ENCODE results near the gene ARID3B.

- no peak for TF ChIP-seq CTCF (conservative IDR thresholded peaks at IDR 0.05; ENCODE audit: low read depth, low read length)
- peak; percentile 45; the same call in 1 of the 2 replicates for TF ChIP-seq BHLHE40 (IDR thresholded peaks at IDR 0.05; ENCODE audit: low read depth, low read length)
- no peak for TF ChIP-seq MAFK (IDR thresholded peaks at IDR 0.05; ENCODE audit: low read depth, low read length)
- TF ChIP-seq USF2 (IDR thresholded peaks at IDR 0.05; ENCODE audit: low read depth, low read length): peak; percentile 68
- TF ChIP-seq POLR2A (IDR thresholded peaks at IDR 0.05; ENCODE audit: low read depth, low read length): no peak
- TF ChIP-seq SMC3 (IDR thresholded peaks at IDR 0.05; ENCODE audit: low read depth, low read length): no peak
Measured at GRCh38 chr15:74525945-74526344, 15.1 kb upstream of the ARID3B start.

Data from IMR-90 (cell line).